GM10266 (cell line): ENCODE results near the gene PLPP3.

ENCODE experiments used
- DNase-seq: peaks from one replicate; pipeline ENCODE4 v3.0.0; 2012; ENCODE audit errors: extremely low spot score
- TF ChIP-seq, protein P1 (sequence below): IDR thresholded peaks from 2 replicates; pipeline ENCODE4 v1.5.1; 2012; ENCODE audit warnings: mild to moderate bottlenecking, low read depth; ENCODE audit not compliant: control insufficient read depth, insufficient read depth; ENCODE audit errors: missing control alignments

Gene PLPP3

DNA sequence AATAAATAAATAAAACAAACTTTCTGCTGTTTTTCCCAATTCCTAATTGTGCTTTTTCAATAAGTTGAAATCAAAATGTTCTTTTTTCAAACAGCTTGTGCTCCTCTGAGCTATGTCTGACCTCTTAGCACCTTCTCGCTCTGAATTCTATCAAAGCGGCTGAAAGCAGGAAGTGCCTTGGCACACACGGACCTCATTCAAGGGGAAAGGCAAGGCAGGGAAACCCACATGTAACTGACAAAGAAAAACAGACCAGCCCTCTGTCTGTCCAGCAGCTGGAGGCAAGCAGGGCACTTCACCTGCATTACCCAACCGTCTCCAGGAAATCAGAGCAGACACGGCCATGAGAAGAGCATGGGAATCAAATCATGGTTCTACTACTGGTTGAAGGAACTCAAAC, 56.7 kb downstream of the PLPP3 start:
- TF ChIP-seq, protein P1, sequence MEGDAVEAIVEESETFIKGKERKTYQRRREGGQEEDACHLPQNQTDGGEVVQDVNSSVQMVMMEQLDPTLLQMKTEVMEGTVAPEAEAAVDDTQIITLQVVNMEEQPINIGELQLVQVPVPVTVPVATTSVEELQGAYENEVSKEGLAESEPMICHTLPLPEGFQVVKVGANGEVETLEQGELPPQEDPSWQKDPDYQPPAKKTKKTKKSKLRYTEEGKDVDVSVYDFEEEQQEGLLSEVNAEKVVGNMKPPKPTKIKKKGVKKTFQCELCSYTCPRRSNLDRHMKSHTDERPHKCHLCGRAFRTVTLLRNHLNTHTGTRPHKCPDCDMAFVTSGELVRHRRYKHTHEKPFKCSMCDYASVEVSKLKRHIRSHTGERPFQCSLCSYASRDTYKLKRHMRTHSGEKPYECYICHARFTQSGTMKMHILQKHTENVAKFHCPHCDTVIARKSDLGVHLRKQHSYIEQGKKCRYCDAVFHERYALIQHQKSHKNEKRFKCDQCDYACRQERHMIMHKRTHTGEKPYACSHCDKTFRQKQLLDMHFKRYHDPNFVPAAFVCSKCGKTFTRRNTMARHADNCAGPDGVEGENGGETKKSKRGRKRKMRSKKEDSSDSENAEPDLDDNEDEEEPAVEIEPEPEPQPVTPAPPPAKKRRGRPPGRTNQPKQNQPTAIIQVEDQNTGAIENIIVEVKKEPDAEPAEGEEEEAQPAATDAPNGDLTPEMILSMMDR, result no peak
- no peak for DNase-seq

DNA sequence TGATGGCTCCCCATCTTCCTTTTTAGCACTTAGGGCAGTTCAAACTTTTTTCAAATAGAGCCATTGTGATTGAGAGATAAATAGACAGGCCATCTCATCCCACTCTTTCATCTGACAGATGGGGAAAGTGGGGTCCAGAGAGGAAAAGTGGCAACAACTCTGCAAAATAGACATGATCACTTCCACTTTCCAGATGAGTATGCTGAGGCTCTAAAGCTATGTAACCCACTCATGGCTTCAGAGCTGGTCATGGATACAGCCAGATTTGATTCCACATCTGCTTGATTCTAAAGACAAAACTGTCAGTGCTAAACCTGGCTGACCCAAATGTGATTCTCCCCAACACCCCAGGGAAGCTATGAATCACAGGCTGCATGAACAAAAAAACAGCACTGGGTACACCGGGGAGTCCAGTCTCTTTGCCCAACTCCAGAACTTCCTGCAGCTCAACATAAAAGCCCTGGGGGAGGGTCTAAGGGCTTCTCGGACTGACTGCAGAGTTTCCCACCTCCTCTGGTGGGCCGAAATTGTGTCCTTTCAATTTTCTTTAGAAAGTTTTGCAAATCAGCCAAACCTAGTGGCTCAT, 59.3 kb downstream of the PLPP3 start:
- TF ChIP-seq, protein P1, result no peak
- no peak for DNase-seq

DNA sequence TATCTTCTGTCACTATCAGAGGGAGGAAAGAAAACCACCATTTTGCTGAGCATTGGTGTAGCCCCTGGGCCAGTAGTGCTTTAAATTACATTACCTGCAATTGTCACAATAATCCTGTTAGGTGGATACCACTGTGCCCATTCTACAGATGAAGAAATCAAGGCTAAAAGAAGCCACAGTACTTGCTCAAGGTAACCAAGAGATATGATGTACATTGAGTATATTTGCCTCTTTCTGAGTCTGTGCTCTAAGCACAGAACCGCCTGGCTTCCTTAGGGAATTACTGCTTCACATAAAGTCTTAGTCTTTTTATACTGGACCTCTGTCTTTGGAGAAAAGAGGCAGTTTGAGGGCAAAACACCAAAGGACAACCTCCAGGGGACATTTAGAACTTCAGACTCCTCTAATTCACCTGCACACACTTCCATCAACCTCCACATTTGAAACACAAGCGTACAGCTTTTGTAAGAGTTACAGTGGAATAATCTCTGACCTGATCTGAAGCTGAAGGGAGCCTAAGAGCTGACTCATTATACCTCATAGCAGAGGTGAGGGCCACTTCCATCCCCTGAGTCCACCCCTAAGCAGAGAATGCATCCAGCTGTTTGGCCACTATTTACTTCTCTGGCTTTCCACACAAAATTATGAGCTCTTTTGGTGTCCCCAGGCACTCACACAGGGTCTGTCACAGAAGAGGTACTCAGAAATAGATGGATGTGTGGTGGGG, 61.8 kb downstream of the PLPP3 start:
- TF ChIP-seq, protein P1, result no peak
- no peak for DNase-seq

DNA sequence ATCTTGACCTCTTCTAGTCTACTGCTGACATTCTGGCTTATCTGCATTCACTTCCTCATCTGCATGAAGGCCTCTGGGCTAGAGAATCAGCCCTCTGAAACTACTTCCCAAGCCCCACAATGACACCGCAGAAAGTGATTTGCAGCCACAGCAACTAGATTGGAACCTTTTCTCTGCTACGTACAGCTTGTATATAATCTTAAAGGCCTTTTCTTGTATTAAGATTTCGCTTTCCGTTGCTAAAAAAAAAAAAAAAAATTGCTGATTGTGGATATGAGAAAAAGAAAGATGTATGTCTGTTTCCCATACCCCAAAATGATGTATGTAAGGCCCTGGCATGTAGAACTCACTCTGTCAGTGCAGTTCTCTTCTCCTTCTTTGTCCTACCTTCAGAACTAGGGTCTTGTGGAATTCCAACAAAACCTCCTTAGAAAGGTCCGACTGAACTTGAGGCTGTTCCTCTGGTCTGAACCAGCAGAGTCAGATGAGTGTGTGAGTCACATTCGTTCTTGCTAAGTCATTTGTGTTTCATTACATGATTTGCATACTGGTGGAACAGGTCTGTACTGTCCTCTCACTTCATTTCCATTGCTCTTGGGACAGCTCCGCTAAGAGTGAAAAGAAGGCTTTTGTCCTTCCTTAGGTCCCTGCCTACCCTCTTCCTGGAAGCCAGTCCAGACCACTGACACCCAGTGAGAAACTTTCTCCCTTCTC, 62.7 kb downstream of the PLPP3 start:
- TF ChIP-seq, protein P1, result no peak
- peak; percentile 30 for DNase-seq

GRCh38 chr1:56515898-56516538, 63.3 kb downstream of the PLPP3 start:
- no peak for DNase-seq
- TF ChIP-seq, protein P1, result no peak

DNA sequence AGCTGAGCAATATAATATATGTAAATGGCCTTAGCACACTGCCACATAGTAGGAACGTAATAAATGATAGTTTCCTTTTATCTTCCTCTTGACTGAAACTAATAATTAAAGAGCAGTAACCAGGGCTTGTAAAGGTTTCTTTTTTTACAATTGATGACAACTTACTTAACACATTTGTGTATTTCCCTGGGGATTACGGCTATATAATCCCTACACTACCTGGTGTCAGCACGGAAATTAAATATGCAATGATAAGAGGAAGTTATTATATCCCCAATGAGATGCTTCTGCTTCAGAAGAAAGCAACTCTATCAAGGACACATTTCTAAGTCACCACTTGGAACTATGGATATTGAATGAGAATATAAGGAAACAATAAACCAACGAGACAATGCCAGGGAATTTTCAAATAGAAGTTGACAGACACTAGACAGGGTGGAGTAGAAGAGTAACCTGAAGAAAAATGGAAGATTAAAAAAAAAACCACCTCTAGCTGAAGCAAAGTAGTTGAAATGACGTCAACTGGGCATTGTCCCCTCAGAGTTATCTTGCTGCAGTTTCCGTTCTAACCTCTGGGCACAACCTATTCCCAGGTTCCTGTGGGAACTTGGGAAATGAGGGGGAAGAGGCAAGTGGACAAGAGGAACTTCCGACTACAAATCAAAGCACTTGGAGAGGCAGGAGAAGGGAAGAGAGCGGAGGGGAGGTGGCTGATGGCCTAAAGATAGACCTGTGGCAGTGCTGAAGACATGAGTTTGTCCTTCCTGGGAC, 66.5 kb downstream of the PLPP3 start:
- TF ChIP-seq, protein P1, result no peak
- no peak for DNase-seq
